Right ventricle myocardium superior (tissue), 1 donor: ENCODE measurements around the gene PHC2. TPM values are rescaled to one million over a fixed set of nuclear protein-coding genes. Genes with fewer than 3 reads are reported as not detected.

Experiments
- ATAC-seq: fragments of 200-7000 bp; cut with Tn5 transposase; one replicate; pipeline ENCODE4 v1.9.1; 2020; ENCODE audit warnings: mild to moderate bottlenecking; ENCODE audit not compliant: poor library complexity
- DNase-seq: peaks from one replicate; pipeline ENCODE4 v3.0.0-alpha.2; 2020
- intact Hi-C: fragments of 100-400 bp; cut with DNase I; formaldehyde crosslinking; loops from one replicate; pipeline ENCODE4 v1.11.2; 2022
- total RNA-seq: library from RNA; stranded (reverse); fragmentation: NEBNext Ultra II Directional; extraction: Animal tissue kit (Norgen Biotek cat#: 25700); gene quantifications from one replicate; pipeline ENCODE4 v1.2.1, GENCODE V29; 2021
- donor health status: DM: no; HTN: yes; CAD: no; lungs with severe emphysema.

PHC2 gene
- total RNA-seq, 1 donor from 2014 or later = 105 TPM

- no peak for DNase-seq
- ATAC-seq = peak; percentile 18
- intact Hi-C loops = no loop called here
Observed at GRCh38 chr1:33429856-33430691, 821 bp downstream of the PHC2 start.

GRCh38 chr1:33429332-33429731 lies 1.6 kb downstream of the PHC2 start:
- DNase-seq = no peak
- ATAC-seq = no peak
- intact Hi-C loops = no loop called here

GRCh38 chr1:33428661-33429060 lies 2.2 kb downstream of the PHC2 start:
- intact Hi-C loops = no loop called here
- no peak for DNase-seq
- ATAC-seq = no peak

GRCh38 chr1:33426916-33427315 lies 4.0 kb downstream of the PHC2 start:
- no peak for ATAC-seq
- DNase-seq = no peak
- intact Hi-C loops = no loop called here

GRCh38 chr1:33425900-33426299 lies 5.0 kb downstream of the PHC2 start:
- intact Hi-C loops = no loop called here
- DNase-seq (no peak), ATAC-seq (no peak)

GRCh38 chr1:33424610-33425009 lies 6.3 kb downstream of the PHC2 start:
- intact Hi-C loops = no loop called here
- DNase-seq = no peak
- ATAC-seq = no peak

- DNase-seq = no peak
- intact Hi-C loops = no loop called here
- no peak for ATAC-seq
Observed at GRCh38 chr1:33424205-33424604, 6.7 kb downstream of the PHC2 start.

- no peak for DNase-seq
- intact Hi-C loops = no loop called here
- ATAC-seq = peak; percentile 34
Observed at GRCh38 chr1:33420870-33421775, 9.8 kb downstream of the PHC2 start.

GRCh38 chr1:33418811-33419210 lies 12.1 kb downstream of the PHC2 start:
- DNase-seq = no peak
- ATAC-seq = no peak

GRCh38 chr1:33414879-33415278 lies 16.0 kb downstream of the PHC2 start:
- intact Hi-C loops = no loop called here
- DNase-seq = no peak
- peak; percentile 64 for ATAC-seq

More at GRCh38 chr1:33418811-33419210, 12.1 kb downstream of the PHC2 start:
- intact Hi-C loops = no loop called here

GRCh38 chr1:33410091-33410701 lies 20.7 kb downstream of the PHC2 start:
- no peak for DNase-seq
- intact Hi-C loops = no loop called here

GRCh38 chr1:33408093-33408436 lies 22.8 kb downstream of the PHC2 start:
- ATAC-seq (peak; percentile 47), DNase-seq (no peak)
- intact Hi-C loops = no loop called here

More at GRCh38 chr1:33410091-33410701, 20.7 kb downstream of the PHC2 start:
- ATAC-seq = peak; percentile 72

- ATAC-seq (no peak), DNase-seq (no peak)
- intact Hi-C loops = no loop called here
Observed at GRCh38 chr1:33407352-33408092, 23.4 kb downstream of the PHC2 start.

GRCh38 chr1:33402206-33402605 lies 28.7 kb downstream of the PHC2 start:
- intact Hi-C loops = no loop called here
- DNase-seq (no peak), ATAC-seq (no peak)

GRCh38 chr1:33401471-33401870 lies 29.4 kb downstream of the PHC2 start:
- DNase-seq = no peak
- no peak for ATAC-seq
- intact Hi-C loops = no loop called here

- DNase-seq = no peak
- peak; percentile 94 for ATAC-seq
- intact Hi-C loops = no loop called here
Observed at GRCh38 chr1:33400153-33400911, 30.6 kb downstream of the PHC2 start.

- ATAC-seq (peak; percentile 57), DNase-seq (no peak)
- intact Hi-C loops = no loop called here
Observed at GRCh38 chr1:33399375-33399774, 31.5 kb downstream of the PHC2 start.

- no peak for DNase-seq
- intact Hi-C loops = no loop called here
- no peak for ATAC-seq
Observed at GRCh38 chr1:33397994-33398393, 32.9 kb downstream of the PHC2 start.
